CD4-positive, alpha-beta T cell treated with Interleukin-4 for 1 hour (primary cell): ENCODE data around the gene COPS3.

Experiments used
- DNase-seq, 2 donors: peaks; one replicate each; pipeline ENCODE4 v3.0.0-alpha.2; 2020 to 2022

The COPS3 gene

GRCh38 chr17:17214646-17215436, 66.2 kb downstream of the COPS3 start:
- DNase-seq = no peak

- DNase-seq = no peak
Measured at GRCh38 chr17:17213775-17214174, 67.3 kb downstream of the COPS3 start.

- DNase-seq = no peak
Measured at GRCh38 chr17:17207998-17208397, 73.0 kb downstream of the COPS3 start.

DNA sequence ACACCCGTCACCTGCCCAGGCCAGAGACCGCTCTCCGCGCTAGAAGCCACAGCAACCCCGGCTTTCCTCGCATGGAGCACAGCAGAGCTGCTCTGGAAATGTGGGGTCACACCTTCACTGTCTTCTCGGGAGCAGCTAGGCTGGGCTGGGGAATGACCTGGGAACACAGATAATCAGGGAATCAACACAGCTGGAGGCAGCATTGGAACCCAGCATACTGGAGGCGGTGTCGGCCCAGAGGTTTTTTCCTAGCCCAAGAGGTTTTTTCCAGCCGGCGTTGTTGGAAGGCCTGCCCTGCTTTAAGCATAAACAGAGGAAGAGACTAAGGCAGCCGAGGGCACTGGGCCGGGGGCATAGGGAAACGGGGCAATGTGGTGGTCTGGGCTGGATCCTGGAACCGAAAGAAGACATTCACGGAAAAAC, 74.1 kb downstream of the COPS3 start:
- DNase-seq = no peak

DNA sequence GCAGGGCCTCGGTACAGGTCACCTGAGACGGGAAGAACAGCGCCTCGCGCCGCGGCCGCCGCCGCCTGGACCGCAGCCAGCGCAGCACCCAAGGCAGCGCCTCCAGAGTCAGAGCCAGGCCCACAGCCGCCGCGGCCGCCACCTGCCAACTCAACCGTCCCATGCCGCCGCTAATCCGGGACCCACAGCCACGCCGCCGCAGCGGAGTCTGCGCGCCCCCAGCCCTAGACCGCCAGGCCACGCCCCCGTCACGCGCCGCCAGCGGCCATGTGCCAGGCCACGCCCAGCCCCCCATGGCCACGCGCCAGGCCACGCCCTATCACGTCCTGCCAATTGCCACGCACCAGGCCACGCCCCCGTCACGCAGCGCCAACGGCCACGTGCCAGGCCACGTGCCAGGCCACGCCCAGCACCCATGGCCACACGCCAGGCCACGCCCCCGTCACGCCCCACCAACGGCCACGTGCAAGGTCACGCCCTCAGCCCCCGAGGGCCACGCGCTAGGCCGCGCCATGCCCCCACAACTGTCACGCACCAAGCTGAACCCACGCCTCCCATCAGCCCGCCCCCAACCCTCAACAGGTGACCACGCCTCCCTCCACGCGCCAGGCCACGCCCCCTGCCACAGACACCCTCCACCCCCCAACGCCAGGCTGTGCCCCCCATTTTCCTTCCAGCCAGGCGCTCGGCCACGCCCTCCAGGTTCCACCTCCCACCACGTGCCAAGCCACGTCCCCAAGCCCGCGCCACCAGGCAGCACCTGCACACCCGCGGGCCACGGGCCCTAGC, 74.7 kb downstream of the COPS3 start, which contains the start of gene PLD6:
PLD6 (minus strand) TSS at position 210 of the 789 bp plus-strand sequence; CDS start at position 163, 47 bp downstream.
- peak; percentile 93 to 95 for DNase-seq

GRCh38 chr17:17205368-17206123, 75.5 kb downstream of the COPS3 start:
- DNase-seq = peak; percentile 45 to 48

GRCh38 chr17:17204635-17205231, 76.3 kb downstream of the COPS3 start:
- DNase-seq = no peak

DNA sequence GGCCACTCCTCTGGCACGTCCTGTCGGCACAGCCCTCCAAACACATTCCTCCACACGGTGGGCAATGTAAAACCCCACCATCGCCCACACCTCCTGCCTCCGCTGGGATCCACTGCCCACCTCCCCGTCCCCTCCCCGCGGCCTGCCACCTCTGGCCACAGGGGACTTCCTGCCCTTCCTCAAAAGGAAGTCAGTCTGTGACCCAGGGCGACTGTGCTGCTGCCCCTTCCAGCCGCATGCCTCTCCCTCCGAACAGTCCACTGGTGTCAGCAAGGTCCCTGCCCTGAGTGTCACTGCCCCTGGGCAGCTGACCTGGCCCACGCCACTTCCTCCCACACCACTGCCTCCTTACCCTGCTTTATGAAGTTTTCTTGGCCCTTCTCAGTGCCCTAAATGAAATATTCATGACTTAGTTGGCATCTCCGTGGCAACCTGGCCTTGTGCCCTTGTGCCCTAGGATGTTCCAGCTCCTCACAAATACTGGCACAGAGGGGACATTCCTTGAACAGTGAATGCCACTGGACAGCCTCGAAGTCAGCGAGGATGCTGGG, 76.9 kb downstream of the COPS3 start:
- DNase-seq = no peak

GRCh38 chr17:17203173-17203730, 77.8 kb downstream of the COPS3 start:
- DNase-seq = no peak

DNA sequence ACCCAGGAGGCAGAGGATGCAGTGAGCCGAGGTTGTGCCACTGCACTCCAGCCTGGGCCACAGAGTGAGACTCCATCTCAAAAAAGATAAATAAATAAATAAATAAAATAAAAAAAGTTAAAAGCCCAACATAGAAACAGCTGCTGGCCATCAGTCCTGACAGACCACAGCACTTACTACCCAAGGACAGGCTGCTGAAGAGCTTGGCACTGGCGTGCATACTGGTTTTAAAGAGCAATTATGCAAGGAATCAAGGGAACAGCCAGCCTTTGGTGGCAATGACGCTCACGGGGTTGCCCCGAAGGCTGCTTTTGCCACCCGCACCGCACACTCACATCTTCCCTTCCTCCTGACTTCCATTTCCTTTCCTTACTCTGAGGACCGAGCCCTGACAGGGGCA, 79.1 kb downstream of the COPS3 start:
- DNase-seq = no peak

DNA sequence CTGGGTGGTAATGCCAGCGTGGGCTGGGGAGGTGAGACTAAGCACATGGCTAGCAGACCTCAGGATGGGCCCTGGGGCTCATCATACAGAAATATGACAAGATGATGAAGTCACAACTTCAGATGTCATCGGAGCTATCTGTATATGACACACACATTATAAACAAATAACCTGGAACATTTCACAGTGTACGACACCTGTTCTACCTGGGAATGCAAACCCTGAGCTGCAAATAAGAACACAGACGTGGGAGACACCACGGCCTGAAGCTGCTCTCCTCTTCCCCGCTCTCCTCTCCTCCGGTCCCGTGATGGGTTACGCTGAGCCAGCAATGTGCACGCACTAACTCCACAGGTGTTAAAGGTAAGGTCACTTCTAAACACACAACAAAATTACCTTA, 79.8 kb downstream of the COPS3 start:
- DNase-seq = no peak

- DNase-seq = no peak
Measured at GRCh38 chr17:17200831-17201230, 80.2 kb downstream of the COPS3 start.

GRCh38 chr17:17200311-17200710, 80.7 kb downstream of the COPS3 start:
- no peak for DNase-seq

DNA sequence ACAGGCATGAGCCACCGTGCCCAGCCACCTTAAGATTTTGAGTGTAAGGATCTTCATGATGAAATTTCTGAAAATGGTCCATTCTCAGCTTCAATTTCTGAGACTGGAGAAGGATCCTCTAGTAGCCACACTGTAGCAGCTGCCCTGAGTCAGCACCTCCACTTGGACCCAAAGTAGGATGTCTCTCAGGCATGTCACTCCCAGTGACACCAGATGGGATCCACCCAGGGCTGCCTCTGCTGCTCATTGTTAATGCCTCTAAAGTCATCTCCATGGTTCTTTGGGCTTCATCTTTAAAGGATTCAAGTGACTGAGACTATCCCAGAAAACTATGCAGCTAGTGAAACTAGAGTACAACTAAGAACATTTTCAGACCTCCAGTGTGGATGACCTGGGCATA, 82.8 kb downstream of the COPS3 start:
- no peak for DNase-seq

- DNase-seq = no peak
Measured at GRCh38 chr17:17196776-17197175, 84.3 kb downstream of the COPS3 start.
